ENCODE data around the gene LRRC59. TPM values are rescaled to one million over a fixed set of nuclear protein-coding genes. Genes with fewer than 3 reads are reported as not detected.

LRRC59 gene
- total RNA-seq, 1 experiment from 2014 or later, result 106 TPM

- Histone ChIP-seq H3K4me2 (ENCODE audit: insufficient read depth, insufficient read length, low read length) (no peak overlapping the region), H2BK20ac (ENCODE audit: low read depth, low read length, poor library complexity, severe bottlenecking) (no peak overlapping the region), H3T11ph (ENCODE audit: low read length) (no peak overlapping the region), H3K27ac (ENCODE audit: insufficient read length, low read depth, low read length) (no peak overlapping the region), H3K4ac (ENCODE audit: low read depth, low read length) (no peak overlapping the region), H3K23ac (ENCODE audit: insufficient read length, low read depth, low read length) (no peak overlapping the region), H3K79me2 (ENCODE audit: insufficient read depth, low read length) (no peaks in the 10 kb centered on the region), H2BK120ac (ENCODE audit: low read depth, low read length, poor library complexity, severe bottlenecking) (no peak overlapping the region), H3K27me3 (ENCODE audit: insufficient read depth, low read length) (no peaks in the 10 kb centered on the region), H3K4me1 (ENCODE audit: insufficient read depth, low read length) (no peaks in the 10 kb centered on the region), H3K56ac (ENCODE audit: insufficient read length, low read depth, low read length) (no peak overlapping the region), H4K5ac (ENCODE audit: insufficient read length, low read depth, low read length) (no peak overlapping the region), H4K8ac (replicated peaks; ENCODE audit: insufficient read length, low read depth, low read length) (no peak overlapping the region), H4K20me1 (ENCODE audit: control insufficient read depth, insufficient read depth, insufficient read length) (no peaks in the 10 kb centered on the region), H3K14ac (ENCODE audit: insufficient read depth, low read length) (no peak overlapping the region), H2BK15ac (ENCODE audit: low read depth, low read length) (no peak overlapping the region), H3K9me3 (ENCODE audit: control insufficient read depth, low read depth, low read length) (no peaks in the 10 kb centered on the region), H3K9ac (ENCODE audit: extremely low read depth, insufficient read length, low read length) (no peak overlapping the region), H3K23me2 (ENCODE audit: insufficient read length, low read depth, low read length, poor library complexity, severe bottlenecking) (no peaks in the 10 kb centered on the region), H3K79me1 (ENCODE audit: insufficient read depth, low read depth, low read length, poor library complexity, severe bottlenecking) (no peaks in the 10 kb centered on the region), H2AFZ (ENCODE audit: low read length) (no peak overlapping the region), H3K18ac (ENCODE audit: insufficient read length, low read depth, low read length) (no peak overlapping the region), H4K91ac (ENCODE audit: insufficient read length, low read depth, low read length) (no peak overlapping the region), H2BK5ac (ENCODE audit: insufficient read length, low read length) (no peak overlapping the region), H2BK12ac (ENCODE audit: insufficient read length, low read depth, low read length) (no peak overlapping the region), H2AK5ac (ENCODE audit: insufficient read length, low read length) (no peak overlapping the region)
- H3K9me3 Mint-ChIP-seq, result no peaks in the 10 kb centered on the region; a peak in 1 of 5 replicates
- H3K27me3 Mint-ChIP-seq (ENCODE audit: low read depth), result no peaks in the 10 kb centered on the region; the same call in 1 of the 2 replicates
- H3K36me3 Mint-ChIP-seq (ENCODE audit: insufficient read depth in 1 of 3, low read depth in 3 of 3), result peaks cover 23 to 60% (median 57%) of the 10 kb centered on the region in 3 experiments; a peak in 6 of 7 replicates
- no peak for TF ChIP-seq CTCF (conservative IDR thresholded peaks at IDR 0.05)
- H3K4me1 Mint-ChIP-seq, result no peaks in the 10 kb centered on the region; a peak in 1 of 4 replicates
- no peak for DNase-seq
- H3K27ac Mint-ChIP-seq, result no peak overlapping the region
- H3K4me3 Mint-ChIP-seq, result no peak overlapping the region
- no CpG with 5 or more reads among the region's 15 CpGs for WGBS (ENCODE audit: extremely low coverage, insufficient read length, low lambda C conversion rate)
Observed at GRCh38 chr17:50354198-50354597, 43.1 kb downstream of the LRRC59 start.
